WTC11 (cell line): Measurements from ENCODE around the gene MECR. TPM values are rescaled to one million over a fixed set of nuclear protein-coding genes. Genes with fewer than 3 reads are reported as not detected.

Source experiments
- ATAC-seq: fragments of 200-7000 bp; cut with Tn5 transposase; 2 replicates; pipeline ENCODE4 v1.10.0; 2021; ENCODE audit warnings: mild to moderate bottlenecking, moderate library complexity
- CTCF ChIA-PET: fragments of 300-600 bp; sonication (Branson Sonifier 250); formaldehyde crosslinking; loops from one replicate; lab custom pipeline; 2021; ENCODE audit warnings: antibody characterized with exemption; lab: Charles Lee
- POLR2A ChIA-PET: fragments of 350-600 bp; sonication (Branson Sonifier 250); formaldehyde crosslinking; loops from one replicate; lab custom pipeline; 2021; ENCODE audit warnings: antibody characterized with exemption; lab: Charles Lee
- DNase-seq: peaks from one replicate; pipeline ENCODE4 v3.0.0; 2021; ENCODE audit warnings: low spot score
- H3K27ac Mint-ChIP-seq: 2 replicates; pipeline ENCODE4 v1.8.0; 2021; ENCODE audit warnings: mixed read lengths
- H3K27me3 Mint-ChIP-seq: 2 replicates; pipeline ENCODE4 v1.8.0; 2021; ENCODE audit warnings: low read depth, mild to moderate bottlenecking, moderate library complexity, mixed read lengths
- H3K36me3 Mint-ChIP-seq: 2 replicates; pipeline ENCODE4 v1.8.0; 2021; ENCODE audit warnings: mixed read lengths
- H3K4me1 Mint-ChIP-seq: 2 replicates; pipeline ENCODE4 v1.8.0; 2022; ENCODE audit warnings: mixed read lengths
- H3K4me3 Mint-ChIP-seq: 2 replicates; pipeline ENCODE4 v1.8.0; 2021; ENCODE audit warnings: mild to moderate bottlenecking, moderate library complexity, mixed read lengths
- H3K9me3 Mint-ChIP-seq: 2 replicates; pipeline ENCODE4 v1.8.0; 2021; ENCODE audit warnings: mixed read lengths
- ETV6 ChIP-seq: sonication (generic); formaldehyde crosslinking; IDR thresholded peaks from 2 replicates; pipeline ENCODE4 v1.8.1; 2022; ENCODE audit warnings: mild to moderate bottlenecking, missing genetic modification reagents
- GABPB1 ChIP-seq: sonication (generic); formaldehyde crosslinking; IDR thresholded peaks from 2 replicates; pipeline ENCODE4 v1.8.1; 2023; ENCODE audit warnings: mild to moderate bottlenecking, missing genetic modification reagents
- NFATC4 ChIP-seq: fragments of 250-450 bp; sonication (Bioruptor Pico); IDR thresholded peaks from 2 replicates; pipeline ENCODE4 v1.9.0; 2021; ENCODE audit warnings: mild to moderate bottlenecking
- NFE2L1 ChIP-seq: sonication (generic); formaldehyde crosslinking; IDR thresholded peaks from 2 replicates; pipeline ENCODE4 v1.8.1; 2023; ENCODE audit warnings: missing genetic modification reagents
- NR3C1 ChIP-seq: sonication (generic); formaldehyde crosslinking; conservative IDR thresholded peaks from 2 replicates; pipeline ENCODE4 v1.8.1; 2023; ENCODE audit warnings: low read depth, mild to moderate bottlenecking, missing genetic modification reagents
- OVOL2 ChIP-seq: fragments of 250-450 bp; sonication (Bioruptor Pico); IDR thresholded peaks from 2 replicates; pipeline ENCODE4 v1.9.0; 2021; ENCODE audit warnings: mild to moderate bottlenecking, borderline replicate concordance
- PRRX2 ChIP-seq: fragments of 250-450 bp; sonication (Bioruptor Pico); IDR thresholded peaks from 2 replicates; pipeline ENCODE4 v1.8.0; 2021; ENCODE audit warnings: mild to moderate bottlenecking
- RORB ChIP-seq: fragments of 250-450 bp; sonication (Bioruptor Pico); IDR thresholded peaks from 2 replicates; pipeline ENCODE4 v1.9.0; 2021; ENCODE audit warnings: mild to moderate bottlenecking
- SP1 ChIP-seq: sonication (generic); formaldehyde crosslinking; conservative IDR thresholded peaks from 2 replicates; pipeline ENCODE4 v1.8.1; 2022; ENCODE audit warnings: missing genetic modification reagents
- TCF7 ChIP-seq: sonication (generic); formaldehyde crosslinking; IDR thresholded peaks from 2 replicates; pipeline ENCODE4 v1.8.0; 2022; ENCODE audit warnings: mild to moderate bottlenecking, low read depth, missing genetic modification reagents, moderate library complexity
- ZNF232 ChIP-seq: sonication (generic); formaldehyde crosslinking; IDR thresholded peaks from 2 replicates; pipeline ENCODE4 v1.8.0; 2022; ENCODE audit warnings: mild to moderate bottlenecking, missing genetic modification reagents
- ZNF396 ChIP-seq: fragments of 250-450 bp; sonication (Bioruptor Pico); IDR thresholded peaks from 2 replicates; pipeline ENCODE4 v1.8.0; 2021; ENCODE audit warnings: mild to moderate bottlenecking, moderate library complexity, borderline replicate concordance
- ZNF416 ChIP-seq: fragments of 250-450 bp; sonication (Bioruptor Pico); IDR thresholded peaks from 2 replicates; pipeline ENCODE4 v1.9.0; 2021; ENCODE audit warnings: mild to moderate bottlenecking, inconsistent platforms
- total RNA-seq: library from RNA; stranded (reverse); gene quantifications from 3 replicates; pipeline ENCODE4 v1.2.3, GENCODE V29; 2021
- TF ChIP-seq, protein P1 (sequence below): sonication (generic); formaldehyde crosslinking; IDR thresholded peaks from 2 replicates; pipeline ENCODE4 v1.8.0; 2022; ENCODE audit warnings: mild to moderate bottlenecking, missing genetic modification reagents
- TF ChIP-seq, protein P2 (sequence below): sonication (generic); formaldehyde crosslinking; IDR thresholded peaks from 2 replicates; pipeline ENCODE4 v1.8.0; 2022; ENCODE audit warnings: mild to moderate bottlenecking, missing genetic modification reagents
- TF ChIP-seq, protein P3 (sequence below): fragments of 250-450 bp; sonication (Bioruptor Pico); IDR thresholded peaks from 2 replicates; pipeline ENCODE4 v1.9.0; 2021; ENCODE audit warnings: mild to moderate bottlenecking
- TF ChIP-seq, protein P4 (sequence below): fragments of 250-450 bp; sonication (Bioruptor Pico); conservative IDR thresholded peaks from 2 replicates; pipeline ENCODE4 v1.9.0; 2021; ENCODE audit warnings: mild to moderate bottlenecking
- TF ChIP-seq, protein P5 (sequence below): sonication (generic); formaldehyde crosslinking; IDR thresholded peaks from 2 replicates; pipeline ENCODE4 v1.8.1; 2022; ENCODE audit warnings: missing genetic modification reagents, borderline replicate concordance

Gene MECR
- total RNA-seq, 1 experiment from 2014 or later = 37.6 TPM

DNA sequence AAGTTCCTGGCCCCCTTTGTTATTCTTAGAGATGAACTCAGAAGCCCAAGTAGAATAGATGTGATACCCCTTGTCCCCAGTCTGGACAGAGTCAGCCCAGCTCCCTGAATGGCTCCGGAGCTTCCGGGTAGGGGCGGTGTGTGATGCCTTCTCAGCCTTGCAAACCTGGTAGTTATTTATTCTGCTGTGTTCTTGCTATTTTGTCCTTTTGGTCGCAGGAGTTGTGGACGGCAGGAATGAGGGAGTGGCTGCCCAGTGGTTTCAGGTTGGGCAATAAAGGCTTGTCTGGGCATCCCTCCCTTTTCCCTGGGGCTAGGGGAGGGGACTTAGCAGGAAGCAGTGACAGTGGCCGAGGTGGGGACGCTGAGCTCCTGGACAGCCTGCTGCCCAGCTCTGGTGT, 8.4 kb upstream of the MECR start:
- TF ChIP-seq NFATC4 (CRISPR knock-in tag) (no peak), ZNF232 (CRISPR knock-in tag) (no peak), RORB (CRISPR knock-in tag) (no peak), ZNF396 (no peak), TCF7 (CRISPR knock-in tag) (no peak), NFE2L1 (CRISPR knock-in tag) (no peak), GABPB1 (CRISPR knock-in tag) (no peak), PRRX2 (CRISPR knock-in tag) (no peak), ZNF416 (no peak)
- TF ChIP-seq, protein P1, sequence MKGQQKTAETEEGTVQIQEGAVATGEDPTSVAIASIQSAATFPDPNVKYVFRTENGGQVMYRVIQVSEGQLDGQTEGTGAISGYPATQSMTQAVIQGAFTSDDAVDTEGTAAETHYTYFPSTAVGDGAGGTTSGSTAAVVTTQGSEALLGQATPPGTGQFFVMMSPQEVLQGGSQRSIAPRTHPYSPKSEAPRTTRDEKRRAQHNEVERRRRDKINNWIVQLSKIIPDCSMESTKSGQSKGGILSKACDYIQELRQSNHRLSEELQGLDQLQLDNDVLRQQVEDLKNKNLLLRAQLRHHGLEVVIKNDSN (CRISPR knock-in tag) = no peak
- TF ChIP-seq, protein P2, sequence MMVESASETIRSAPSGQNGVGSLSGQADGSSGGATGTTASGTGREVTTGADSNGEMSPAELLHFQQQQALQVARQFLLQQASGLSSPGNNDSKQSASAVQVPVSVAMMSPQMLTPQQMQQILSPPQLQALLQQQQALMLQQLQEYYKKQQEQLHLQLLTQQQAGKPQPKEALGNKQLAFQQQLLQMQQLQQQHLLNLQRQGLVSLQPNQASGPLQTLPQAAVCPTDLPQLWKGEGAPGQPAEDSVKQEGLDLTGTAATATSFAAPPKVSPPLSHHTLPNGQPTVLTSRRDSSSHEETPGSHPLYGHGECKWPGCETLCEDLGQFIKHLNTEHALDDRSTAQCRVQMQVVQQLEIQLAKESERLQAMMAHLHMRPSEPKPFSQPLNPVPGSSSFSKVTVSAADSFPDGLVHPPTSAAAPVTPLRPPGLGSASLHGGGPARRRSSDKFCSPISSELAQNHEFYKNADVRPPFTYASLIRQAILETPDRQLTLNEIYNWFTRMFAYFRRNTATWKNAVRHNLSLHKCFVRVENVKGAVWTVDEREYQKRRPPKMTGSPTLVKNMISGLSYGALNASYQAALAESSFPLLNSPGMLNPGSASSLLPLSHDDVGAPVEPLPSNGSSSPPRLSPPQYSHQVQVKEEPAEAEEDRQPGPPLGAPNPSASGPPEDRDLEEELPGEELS = no peak
- TF ChIP-seq, protein P3, sequence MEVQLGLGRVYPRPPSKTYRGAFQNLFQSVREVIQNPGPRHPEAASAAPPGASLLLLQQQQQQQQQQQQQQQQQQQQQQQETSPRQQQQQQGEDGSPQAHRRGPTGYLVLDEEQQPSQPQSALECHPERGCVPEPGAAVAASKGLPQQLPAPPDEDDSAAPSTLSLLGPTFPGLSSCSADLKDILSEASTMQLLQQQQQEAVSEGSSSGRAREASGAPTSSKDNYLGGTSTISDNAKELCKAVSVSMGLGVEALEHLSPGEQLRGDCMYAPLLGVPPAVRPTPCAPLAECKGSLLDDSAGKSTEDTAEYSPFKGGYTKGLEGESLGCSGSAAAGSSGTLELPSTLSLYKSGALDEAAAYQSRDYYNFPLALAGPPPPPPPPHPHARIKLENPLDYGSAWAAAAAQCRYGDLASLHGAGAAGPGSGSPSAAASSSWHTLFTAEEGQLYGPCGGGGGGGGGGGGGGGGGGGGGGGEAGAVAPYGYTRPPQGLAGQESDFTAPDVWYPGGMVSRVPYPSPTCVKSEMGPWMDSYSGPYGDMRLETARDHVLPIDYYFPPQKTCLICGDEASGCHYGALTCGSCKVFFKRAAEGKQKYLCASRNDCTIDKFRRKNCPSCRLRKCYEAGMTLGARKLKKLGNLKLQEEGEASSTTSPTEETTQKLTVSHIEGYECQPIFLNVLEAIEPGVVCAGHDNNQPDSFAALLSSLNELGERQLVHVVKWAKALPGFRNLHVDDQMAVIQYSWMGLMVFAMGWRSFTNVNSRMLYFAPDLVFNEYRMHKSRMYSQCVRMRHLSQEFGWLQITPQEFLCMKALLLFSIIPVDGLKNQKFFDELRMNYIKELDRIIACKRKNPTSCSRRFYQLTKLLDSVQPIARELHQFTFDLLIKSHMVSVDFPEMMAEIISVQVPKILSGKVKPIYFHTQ (CRISPR knock-in tag) = no peak
- no peak for DNase-seq
- ATAC-seq = no peak
- Mint-ChIP-seq H3K4me1 (peaks cover 37% of the 10 kb centered on the region), H3K27ac (no peak overlapping the region), H3K36me3 (no peaks in the 10 kb centered on the region), H3K4me3 (peak overlapping the region; percentile 85), H3K9me3 (no peaks in the 10 kb centered on the region), H3K27me3 (peaks cover 47% of the 10 kb centered on the region)
- POLR2A ChIA-PET = interaction anchor here (1.6 to 1.9 kb wide), 2 partner anchors 11 to 21 kb away, joined by 9 read pairs; no protein-coding TSS in a partner anchor
- CTCF ChIA-PET = interaction anchor here (0.5 to 3.5 kb wide), 16 partner anchors 8 to 443 kb away, joined by 3 to 30 read pairs (median 5); partner anchors contain the start of gene MECR

DNA sequence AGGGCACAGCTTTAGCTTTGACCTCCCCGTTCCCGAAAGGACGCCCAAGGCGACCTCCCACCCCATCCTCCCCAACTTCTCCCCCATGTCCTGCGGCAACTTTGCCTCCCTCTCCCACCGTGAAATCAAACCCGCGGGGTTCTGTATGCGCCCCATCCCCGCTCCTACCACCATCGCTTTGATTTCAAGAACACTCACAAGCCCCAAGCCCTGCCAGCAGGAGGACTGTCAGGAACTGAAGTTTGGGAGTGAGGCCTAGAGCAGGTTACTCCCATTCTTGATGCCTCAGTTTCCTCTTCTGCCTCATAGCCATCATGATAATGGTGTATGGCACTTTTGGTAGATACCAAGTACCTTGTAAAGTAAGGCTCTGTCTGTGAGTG, 7.9 kb upstream of the MECR start:
- Mint-ChIP-seq H3K36me3 (no peaks in the 10 kb centered on the region), H3K4me3 (peak overlapping the region; percentile 85), H3K4me1 (peaks cover 37% of the 10 kb centered on the region), H3K27me3 (peaks cover 53% of the 10 kb centered on the region), H3K9me3 (no peaks in the 10 kb centered on the region), H3K27ac (no peak overlapping the region)
- POLR2A ChIA-PET = interaction anchor here (0.5 to 1.6 kb wide), 2 partner anchors 22 to 204 kb away, joined by 3 to 9 read pairs; no protein-coding TSS in a partner anchor
- TF ChIP-seq, protein P1 (CRISPR knock-in tag) = peak; percentile 14; the same call in 1 of the 2 replicates
- TF ChIP-seq NR3C1 (CRISPR knock-in tag) = no peak
- TF ChIP-seq OVOL2 (CRISPR knock-in tag) = no peak
- TF ChIP-seq ETV6 (CRISPR knock-in tag) = no peak
- no peak for TF ChIP-seq SP1 (CRISPR knock-in tag)
- TF ChIP-seq, protein P4, sequence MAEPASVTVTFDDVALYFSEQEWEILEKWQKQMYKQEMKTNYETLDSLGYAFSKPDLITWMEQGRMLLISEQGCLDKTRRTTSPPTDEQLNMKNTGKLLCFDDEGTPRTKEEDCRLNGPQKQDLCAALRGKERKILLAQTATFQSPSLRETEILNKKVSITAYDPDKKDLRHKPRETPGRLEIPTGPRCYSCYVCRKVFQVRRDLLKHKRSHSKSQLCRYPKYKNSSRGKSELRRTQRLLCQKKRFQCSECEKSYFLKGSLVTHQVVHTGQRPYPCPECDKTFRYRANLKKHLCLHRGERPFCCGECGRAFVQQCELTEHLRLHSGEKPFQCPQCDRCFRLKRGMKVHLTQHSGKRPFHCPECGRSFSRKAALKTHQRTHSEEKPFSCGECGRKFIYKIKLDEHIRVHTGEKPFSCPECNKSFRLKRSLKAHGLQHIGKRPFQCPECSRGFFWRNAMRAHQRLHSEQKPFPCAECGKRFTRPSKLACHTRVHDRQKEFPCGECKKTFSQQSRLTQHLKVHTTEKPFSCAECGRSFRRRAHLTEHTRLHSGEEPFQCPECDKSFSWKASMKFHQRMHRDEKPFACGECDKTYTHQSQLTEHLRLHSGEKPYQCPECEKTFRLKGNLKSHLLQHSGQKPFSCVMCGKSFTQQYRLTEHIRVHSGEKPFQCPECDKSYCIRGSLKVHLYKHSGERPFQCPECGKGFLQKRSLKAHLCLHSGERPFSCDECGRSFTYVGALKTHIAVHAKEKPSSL (CRISPR knock-in tag) = no peak
- TF ChIP-seq TCF7 (CRISPR knock-in tag) = no peak
- TF ChIP-seq, protein P5, sequence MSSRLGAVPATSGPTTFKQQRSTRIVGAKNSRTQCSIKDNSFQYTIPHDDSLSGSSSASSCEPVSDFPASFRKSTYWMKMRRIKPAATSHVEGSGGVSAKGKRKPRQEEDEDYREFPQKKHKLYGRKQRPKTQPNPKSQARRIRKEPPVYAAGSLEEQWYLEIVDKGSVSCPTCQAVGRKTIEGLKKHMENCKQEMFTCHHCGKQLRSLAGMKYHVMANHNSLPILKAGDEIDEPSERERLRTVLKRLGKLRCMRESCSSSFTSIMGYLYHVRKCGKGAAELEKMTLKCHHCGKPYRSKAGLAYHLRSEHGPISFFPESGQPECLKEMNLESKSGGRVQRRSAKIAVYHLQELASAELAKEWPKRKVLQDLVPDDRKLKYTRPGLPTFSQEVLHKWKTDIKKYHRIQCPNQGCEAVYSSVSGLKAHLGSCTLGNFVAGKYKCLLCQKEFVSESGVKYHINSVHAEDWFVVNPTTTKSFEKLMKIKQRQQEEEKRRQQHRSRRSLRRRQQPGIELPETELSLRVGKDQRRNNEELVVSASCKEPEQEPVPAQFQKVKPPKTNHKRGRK = no peak
- DNase-seq = no peak
- CTCF ChIA-PET = interaction anchor here (0.8 to 3.5 kb wide), 8 partner anchors 17 to 102 kb away, joined by 3 to 30 read pairs (median 7); no protein-coding TSS in a partner anchor
- ATAC-seq = 0 out of 2 replicates have a peak, but pooled peaks have one; percentile 1
